Activated gamma-delta T cell (primary cell): ENCODE data around the gene PCK1.

Experiments
- DNase-seq: peaks from one replicate; lab custom pipeline; 2025; lab: John Stamatoyannopoulos, UW

PCK1 gene

GRCh38 chr20:57536120-57536708, 24.7 kb upstream of the PCK1 start:
- no peak for DNase-seq

- DNase-seq = no peak
Measured at GRCh38 chr20:57536771-57537724, 23.9 kb upstream of the PCK1 start.

- no peak for DNase-seq
Measured at GRCh38 chr20:57537822-57538221, 23.1 kb upstream of the PCK1 start.

GRCh38 chr20:57539889-57540288, 21.0 kb upstream of the PCK1 start:
- no peak for DNase-seq

- no peak for DNase-seq
Measured at GRCh38 chr20:57540890-57541580, 19.9 kb upstream of the PCK1 start.

- no peak for DNase-seq
Measured at GRCh38 chr20:57543754-57544153, 17.2 kb upstream of the PCK1 start.

GRCh38 chr20:57544838-57545564, 15.9 kb upstream of the PCK1 start:
- no peak for DNase-seq

- DNase-seq = no peak
Measured at GRCh38 chr20:57545927-57546662, 14.8 kb upstream of the PCK1 start.

- DNase-seq = no peak
Measured at GRCh38 chr20:57546956-57547649, 13.8 kb upstream of the PCK1 start.

GRCh38 chr20:57548177-57549058, 12.5 kb upstream of the PCK1 start:
- DNase-seq = no peak

- no peak for DNase-seq
Measured at GRCh38 chr20:57552471-57552870, 8.4 kb upstream of the PCK1 start.

GRCh38 chr20:57553376-57554018, 7.4 kb upstream of the PCK1 start:
- DNase-seq = no peak

GRCh38 chr20:57555457-57556184, 5.3 kb upstream of the PCK1 start:
- DNase-seq = no peak

- DNase-seq = no peak
Measured at GRCh38 chr20:57556980-57557274, 4.0 kb upstream of the PCK1 start.

GRCh38 chr20:57557926-57558613, 2.8 kb upstream of the PCK1 start:
- no peak for DNase-seq

- no peak for DNase-seq
Measured at GRCh38 chr20:57558614-57559288, 2.2 kb upstream of the PCK1 start.

GRCh38 chr20:57559289-57559634, 1.6 kb upstream of the PCK1 start:
- no peak for DNase-seq
